NOMO-1 treated with dmso at 0.1 percent for 144 hours (cell line): ENCODE results near the gene PRKCA.
A peak's percentile ranks its signal among the peaks of the same experiment; 100 is the strongest.

Source experiments
- DNase-seq: peaks from one replicate; lab custom pipeline; 2025; ENCODE audit not compliant: unreplicated experiment; lab: John Stamatoyannopoulos, UW

The PRKCA gene

GRCh38 chr17:66783656-66784381 lies 481.4 kb downstream of the PRKCA start:
- no peak for DNase-seq

DNA sequence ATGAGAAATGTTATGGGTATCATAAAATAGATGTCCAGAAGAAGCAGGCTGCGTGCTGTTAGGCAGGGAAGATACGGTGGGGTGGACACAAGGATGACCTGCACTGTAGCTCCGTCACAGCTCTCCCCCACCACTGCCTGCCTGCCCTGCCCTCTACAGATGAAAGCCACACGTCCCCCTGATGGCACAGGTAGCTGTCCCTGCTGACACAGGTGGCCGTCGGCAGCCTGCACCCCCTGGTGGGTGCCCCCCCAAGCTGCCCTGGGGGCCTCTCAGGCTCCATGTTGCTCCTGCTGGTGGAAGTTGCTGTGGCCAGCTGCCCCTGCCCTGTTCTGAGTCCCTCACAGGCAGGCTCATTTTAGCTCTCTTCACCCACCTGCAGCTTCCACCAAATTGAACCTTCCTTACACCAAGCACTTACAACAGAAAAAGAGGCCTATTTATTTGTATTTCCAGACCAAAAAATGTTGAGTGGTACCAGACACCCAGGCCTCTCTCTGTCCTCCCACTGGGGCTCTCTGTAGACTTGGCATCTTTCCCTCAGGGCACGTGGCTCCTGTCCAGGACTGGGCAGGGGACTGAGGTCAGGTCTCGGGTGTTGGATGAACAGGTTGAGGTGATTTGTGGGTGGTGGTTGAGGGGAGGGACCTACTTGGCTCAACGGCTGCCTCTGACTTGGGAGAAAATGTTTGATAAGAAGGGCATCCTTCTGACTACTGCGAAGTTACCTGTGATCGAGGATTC lies 482.4 kb downstream of the PRKCA start:
- no peak for DNase-seq

- no peak for DNase-seq
Measured at GRCh38 chr17:66786107-66786506, 483.7 kb downstream of the PRKCA start.

DNA sequence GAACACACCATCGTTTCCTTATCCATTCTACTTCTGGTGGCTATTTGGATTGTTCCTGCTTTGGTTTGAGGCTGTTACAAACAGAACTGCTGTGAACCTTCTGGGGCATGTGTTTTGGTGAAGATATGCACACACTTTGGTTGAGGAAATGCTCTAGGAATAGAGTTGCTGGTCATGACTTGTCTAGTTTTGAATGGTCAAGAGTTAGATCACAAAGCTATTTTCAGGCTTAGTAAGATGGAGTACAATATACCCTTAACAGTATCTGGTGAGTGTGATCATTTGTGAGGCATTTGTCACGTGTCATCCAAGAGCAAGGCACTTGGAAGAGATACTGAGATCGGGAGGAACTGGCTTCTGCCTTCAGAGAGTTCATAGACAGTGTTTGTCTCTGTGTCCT lies 485.5 kb downstream of the PRKCA start:
- DNase-seq: no peak

GRCh38 chr17:66789093-66789492 lies 486.7 kb downstream of the PRKCA start:
- no peak for DNase-seq

- DNase-seq: no peak
Measured at GRCh38 chr17:66789961-66790437, 487.6 kb downstream of the PRKCA start.

DNA sequence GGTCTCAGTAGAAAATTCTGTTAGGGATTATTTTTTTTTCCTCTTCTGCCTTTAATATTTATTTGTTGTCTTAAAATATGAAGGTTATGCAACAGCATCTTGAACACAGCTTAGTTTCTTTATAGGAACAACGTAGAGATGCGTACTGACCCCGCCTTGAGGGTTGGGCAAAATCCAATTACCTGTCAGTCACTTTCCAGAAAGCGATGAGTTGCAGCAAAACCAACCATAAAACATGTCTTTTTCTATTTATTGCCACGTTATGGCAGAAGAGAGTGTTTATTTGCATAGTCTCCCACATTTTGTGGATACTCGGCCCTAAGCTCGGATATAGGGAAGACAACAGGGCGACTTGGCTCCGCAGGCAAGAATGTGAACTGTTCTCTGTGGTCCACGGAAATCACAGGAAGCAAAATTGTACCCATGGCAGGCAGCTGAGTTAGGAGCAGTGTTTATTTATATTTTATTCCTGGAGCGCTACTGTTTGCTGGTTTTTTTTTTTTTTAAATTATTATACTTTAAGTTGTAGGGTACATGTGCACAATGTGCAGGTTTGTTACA lies 488.2 kb downstream of the PRKCA start:
- no peak for DNase-seq

GRCh38 chr17:66791347-66791746 lies 488.9 kb downstream of the PRKCA start:
- DNase-seq: peak; percentile 77

DNA sequence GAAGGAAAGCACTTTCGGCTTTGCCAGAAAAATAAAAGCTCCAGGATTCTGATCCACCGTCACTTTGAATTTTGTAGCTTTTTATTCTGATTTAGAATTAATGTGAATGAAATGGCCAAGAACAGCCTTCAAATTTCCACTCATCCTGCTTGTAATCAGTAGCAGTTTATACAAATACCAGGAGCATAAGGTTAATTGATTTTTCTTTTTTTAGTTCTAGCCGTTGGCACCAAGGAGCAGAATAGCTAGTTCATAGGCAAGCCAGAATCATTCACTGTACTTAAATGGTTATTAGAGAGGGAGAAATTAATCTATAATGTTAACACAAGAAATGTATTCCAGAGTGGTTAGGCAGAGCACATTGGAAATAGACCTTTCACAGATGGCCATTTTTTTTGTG lies 491.4 kb downstream of the PRKCA start:
- no peak for DNase-seq

DNA sequence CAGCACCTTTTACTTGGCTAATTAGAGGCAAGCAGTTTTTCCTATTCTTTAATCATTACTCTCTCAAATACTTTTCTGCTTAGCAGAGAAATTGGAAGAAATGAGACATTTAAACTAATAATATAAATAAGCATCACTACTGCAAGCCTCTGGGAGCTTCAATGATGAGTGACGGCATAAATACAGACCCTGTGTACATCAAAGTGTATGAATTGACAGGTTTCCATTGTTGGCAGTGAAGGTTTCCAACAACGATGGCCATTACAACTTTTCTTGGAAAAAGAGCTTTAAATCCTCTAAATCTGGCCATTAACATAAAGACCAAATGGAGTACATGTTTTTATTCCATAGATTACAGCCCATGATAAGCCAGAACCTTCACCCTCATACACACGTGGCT lies 493.1 kb downstream of the PRKCA start:
- no peak for DNase-seq

DNA sequence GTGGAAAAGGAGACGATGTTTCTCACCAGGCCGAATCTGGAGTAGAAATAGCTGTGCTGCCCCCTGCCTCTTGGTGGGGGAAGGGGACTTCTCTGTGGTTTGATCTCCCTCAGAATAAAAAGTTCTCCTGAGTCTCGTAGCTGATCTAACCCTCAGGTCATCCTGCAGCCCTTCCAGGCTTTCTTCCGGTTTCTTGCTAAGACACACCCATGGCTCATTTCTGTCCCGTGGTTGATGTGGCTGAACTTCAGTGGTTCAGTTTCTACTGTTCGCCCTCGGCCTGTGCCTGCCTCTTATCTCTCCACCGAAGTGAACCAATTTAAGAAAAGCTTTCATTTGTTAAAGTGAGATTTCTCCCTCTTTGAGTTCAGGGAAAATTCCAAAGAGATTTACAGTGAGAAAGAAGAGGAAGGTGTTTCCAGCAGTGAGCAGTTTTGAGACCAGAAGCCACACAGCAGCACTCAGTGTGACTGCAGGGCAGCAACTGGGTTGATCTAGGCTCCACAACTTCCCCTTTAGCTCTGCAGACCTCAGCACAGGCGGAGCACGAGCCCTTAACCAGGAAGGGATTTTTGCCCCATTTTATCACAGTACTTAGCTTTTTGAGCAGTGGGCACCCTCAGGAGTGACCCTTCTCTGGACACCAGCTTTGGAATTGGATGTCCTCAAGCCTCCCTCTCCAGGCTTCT lies 497.6 kb downstream of the PRKCA start:
- DNase-seq: peak; percentile 54

- no peak for DNase-seq
Measured at GRCh38 chr17:66803474-66803951, 501.1 kb downstream of the PRKCA start.

GRCh38 chr17:66805567-66805966 lies 503.2 kb downstream of the PRKCA start:
- DNase-seq: no peak

- no peak for DNase-seq
Measured at GRCh38 chr17:66807182-66807581, 504.8 kb downstream of the PRKCA start.

GRCh38 chr17:66809408-66809807 lies 507.0 kb downstream of the PRKCA start:
- DNase-seq: no peak

DNA sequence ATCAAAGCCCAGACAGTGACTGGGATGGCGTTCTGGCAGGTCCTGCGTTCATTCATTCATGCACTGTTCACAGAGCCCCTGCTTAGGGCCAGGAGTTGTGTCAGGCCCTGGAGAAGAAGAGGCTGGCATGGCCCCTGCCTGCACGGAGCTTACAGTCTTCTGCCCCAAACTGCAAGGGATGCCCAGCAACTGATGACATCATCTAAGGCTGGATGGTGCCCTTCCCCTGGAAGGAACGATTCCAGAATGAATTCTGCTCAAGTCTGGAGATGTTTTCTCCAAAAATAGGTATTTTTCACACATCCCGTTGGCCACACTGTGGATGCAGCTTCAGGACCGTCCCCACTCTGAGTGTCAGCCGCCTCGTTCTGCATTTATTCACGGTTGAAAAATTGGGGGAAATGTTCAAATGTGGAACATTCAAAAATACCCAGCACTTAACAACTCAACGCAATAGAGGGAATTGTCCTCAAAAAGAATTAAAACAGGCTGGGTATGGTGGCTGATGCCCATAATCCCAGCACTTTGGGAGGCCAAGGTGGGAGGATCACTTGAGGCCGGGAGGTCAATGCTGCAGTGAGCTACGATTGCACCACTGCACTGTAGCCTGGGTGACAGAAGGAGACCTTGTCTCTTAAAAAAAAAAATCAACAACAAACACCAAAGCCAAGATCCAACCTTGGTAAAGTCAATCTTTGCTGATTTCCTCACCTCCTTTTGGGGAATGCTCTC lies 508.7 kb downstream of the PRKCA start:
- no peak for DNase-seq

DNA sequence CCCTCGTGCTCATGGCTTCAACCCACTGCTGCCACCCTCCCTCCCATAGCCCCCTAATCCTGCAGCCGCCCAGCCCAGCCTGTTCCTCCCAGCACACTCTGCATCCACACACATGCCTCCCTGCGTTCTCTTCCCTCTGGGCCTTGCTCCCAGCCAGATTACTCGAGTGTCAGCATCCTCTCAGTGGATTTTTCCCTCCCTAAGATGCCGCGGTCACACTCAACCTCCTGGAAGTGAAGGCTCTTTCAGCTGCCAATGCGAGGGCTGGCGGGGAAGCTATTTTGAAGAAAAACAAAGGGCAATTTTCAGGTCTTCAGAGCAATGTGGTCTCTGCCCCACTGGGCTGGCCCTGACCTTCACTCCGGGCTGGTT lies 509.3 kb downstream of the PRKCA start:
- DNase-seq: no peak

- DNase-seq: no peak
Measured at GRCh38 chr17:66812571-66812970, 510.2 kb downstream of the PRKCA start.

GRCh38 chr17:66813296-66813695 lies 510.9 kb downstream of the PRKCA start:
- DNase-seq: no peak

DNA sequence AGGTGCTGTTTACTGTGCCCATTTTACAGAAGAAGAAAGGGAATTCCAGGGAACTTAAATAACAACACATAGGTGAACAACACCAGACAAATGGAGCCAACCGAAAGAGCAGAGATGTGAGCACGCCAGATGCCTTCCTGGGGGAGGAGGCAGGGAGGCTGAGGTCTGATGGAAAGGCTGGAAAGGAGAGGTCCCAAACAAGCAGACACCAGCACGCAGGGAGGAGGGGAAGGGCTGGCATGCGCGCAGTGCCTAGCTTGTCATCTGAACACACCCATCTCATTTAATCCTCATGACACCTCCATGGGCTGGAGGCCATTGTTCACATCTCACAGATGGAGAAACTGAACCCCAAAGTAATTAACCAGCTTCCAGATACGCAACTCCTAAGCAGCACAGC lies 511.6 kb downstream of the PRKCA start:
- DNase-seq: no peak

DNA sequence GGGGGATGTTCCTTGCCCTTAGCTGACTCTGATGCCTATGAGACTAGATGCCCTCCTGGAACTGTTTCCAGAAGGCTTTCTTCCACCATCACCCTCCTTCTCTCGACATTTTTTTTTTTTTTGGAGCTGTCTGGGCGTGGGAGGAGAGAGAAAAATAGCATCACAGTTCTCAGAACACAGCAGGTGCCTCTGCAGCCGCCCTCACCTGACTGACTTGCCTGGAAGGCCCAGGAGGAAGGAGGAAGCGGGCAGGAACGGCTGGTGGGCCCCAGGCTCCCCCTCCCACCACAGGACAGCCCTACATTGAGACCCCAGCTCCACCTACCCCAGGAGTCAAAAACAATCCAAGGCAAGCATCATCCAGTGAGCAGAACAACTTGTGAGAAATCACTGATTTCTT lies 512.2 kb downstream of the PRKCA start:
- DNase-seq: no peak
